Panc1 (cell line): ENCODE results near the gene MCF2L. TPM values are rescaled to one million over a fixed set of nuclear protein-coding genes. Genes with fewer than 3 reads are reported as not detected.

Experiments used
- ATAC-seq: fragments of 200-7000 bp; cut with Tn5 transposase; 2 replicates; pipeline ENCODE4 v1.9.1; 2020; ENCODE audit warnings: mild to moderate bottlenecking, moderate library complexity
- BruUV-seq: library from RNA; stranded (reverse); fragments of 400-500 nt; replicated peaks from 2 replicates; lab custom pipeline; 2021; lab: Mats Ljungman, UMichigan
- CTCF ChIA-PET: fragments of 300-600 bp; sonication (Branson Sonifier 250); formaldehyde crosslinking; loops from one replicate; lab custom pipeline; 2022; ENCODE audit warnings: antibody characterized with exemption; lab: Charles Lee
- POLR2A ChIA-PET: fragments of 300-600 bp; sonication (Branson Sonifier 250); formaldehyde crosslinking; loops from one replicate; lab custom pipeline; 2022; ENCODE audit warnings: antibody characterized with exemption; lab: Charles Lee
- DNase-seq: peaks from one replicate; pipeline ENCODE4 v3.0.0-alpha.2; 2010; ENCODE audit warnings: low read depth, low spot score
- H3K27ac ChIP-seq: 2 replicates; pipeline ENCODE4 v1.5.1; 2011; ENCODE audit warnings: mild to moderate bottlenecking, low read length, inconsistent platforms
- H3K27me3 ChIP-seq: fragments of 200-500 bp; sonication (Bioruptor generic); 2 replicates; pipeline ENCODE4 v1.6.0; 2014; ENCODE audit warnings: low read length, inconsistent platforms; ENCODE audit not compliant: control insufficient read depth, insufficient read depth
- H3K36me3 ChIP-seq: fragments of 200-500 bp; sonication (Bioruptor generic); 2 replicates; pipeline ENCODE4 v1.5.1; 2014; ENCODE audit warnings: inconsistent platforms, mild to moderate bottlenecking, low read length, moderate library complexity; ENCODE audit not compliant: control insufficient read depth, insufficient read depth
- H3K4me1 ChIP-seq: 2 replicates; pipeline ENCODE4 v1.5.1; 2011; ENCODE audit warnings: inconsistent platforms, mild to moderate bottlenecking, low read length, moderate library complexity; ENCODE audit not compliant: control insufficient read depth, insufficient read depth
- H3K4me3 ChIP-seq, 2 experiments: 2 replicates each; pipeline ENCODE4 v1.5.1; 2011 to 2012; ENCODE audit warnings: low read depth in 2 of 2, low read length in 2 of 2, mild to moderate bottlenecking in 2 of 2, inconsistent platforms in 1 of 2, moderate library complexity in 1 of 2
- H3K9me3 ChIP-seq: fragments of 200-500 bp; sonication (Bioruptor generic); 2 replicates; pipeline ENCODE4 v1.5.1; 2014; ENCODE audit warnings: low read depth, mild to moderate bottlenecking, inconsistent platforms, low read length, moderate library complexity; ENCODE audit not compliant: control insufficient read depth, insufficient read depth
- POLR2AphosphoS5 ChIP-seq: IDR thresholded peaks from 2 replicates; pipeline ENCODE4 v1.6.1; 2012; ENCODE audit warnings: mild to moderate bottlenecking, low read depth, low read length, moderate library complexity
- SIN3A ChIP-seq: IDR thresholded peaks from 2 replicates; pipeline ENCODE4 v1.6.1; 2012; ENCODE audit warnings: low read depth, mild to moderate bottlenecking, low read length, moderate library complexity, borderline replicate concordance; ENCODE audit not compliant: insufficient read depth
- in situ Hi-C: cut with HindIII; loops from 2 replicates; pipeline ENCODE4 v1.10.0; 2016; ENCODE audit warnings: low sequenced_read_pairs, low pct_unique_long_range_greater_than_20kb
- intact Hi-C: fragments of 100-400 bp; cut with micrococcal nuclease; formaldehyde crosslinking; loops from one replicate; pipeline ENCODE4 v1.10.0; 2022; ENCODE audit not compliant: unreplicated experiment
- total RNA-seq: library from RNA; stranded (reverse); gene quantifications from one replicate; pipeline ENCODE4 v1.2.1, GENCODE V29; 2021; ENCODE audit not compliant: unreplicated experiment
- TF ChIP-seq, protein P1 (sequence below): fragments of 450-650 bp; IDR thresholded peaks from 2 replicates; pipeline ENCODE4 v1.5.1; 2017; ENCODE audit warnings: mild to moderate bottlenecking
- TF ChIP-seq, protein P2 (sequence below), 2 experiments: IDR thresholded peaks; 2 replicates each; pipeline ENCODE4 v1.6.1; 2011 to 2012; ENCODE audit warnings: low read depth in 2 of 2, control low read depth in 1 of 2, low read length in 1 of 2, mild to moderate bottlenecking in 1 of 2, moderate library complexity in 1 of 2; ENCODE audit not compliant: insufficient read depth in 1 of 2

The MCF2L gene
- total RNA-seq, 1 experiment from 2014 or later = 0.57 TPM

DNA sequence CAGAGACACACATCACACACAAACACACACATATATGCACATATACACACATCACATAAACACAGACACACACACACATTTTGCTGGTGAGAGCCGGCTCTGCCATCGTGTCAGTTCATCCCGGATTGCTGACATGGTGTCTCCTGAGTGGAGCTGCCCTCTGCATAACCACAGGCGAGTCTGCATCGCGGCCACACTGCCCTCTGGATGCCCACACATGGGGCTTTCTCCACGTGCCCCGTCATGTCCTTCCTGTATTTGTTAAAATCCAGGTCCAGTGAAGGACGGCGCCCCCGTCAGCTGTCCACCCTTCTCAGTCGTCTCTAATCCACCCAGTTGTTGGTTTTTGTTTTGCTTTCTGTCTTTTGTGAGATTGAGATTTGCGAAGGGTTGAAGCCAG, 84.0 kb downstream of the MCF2L start:
- no TSS peak for BruUV-seq

DNA sequence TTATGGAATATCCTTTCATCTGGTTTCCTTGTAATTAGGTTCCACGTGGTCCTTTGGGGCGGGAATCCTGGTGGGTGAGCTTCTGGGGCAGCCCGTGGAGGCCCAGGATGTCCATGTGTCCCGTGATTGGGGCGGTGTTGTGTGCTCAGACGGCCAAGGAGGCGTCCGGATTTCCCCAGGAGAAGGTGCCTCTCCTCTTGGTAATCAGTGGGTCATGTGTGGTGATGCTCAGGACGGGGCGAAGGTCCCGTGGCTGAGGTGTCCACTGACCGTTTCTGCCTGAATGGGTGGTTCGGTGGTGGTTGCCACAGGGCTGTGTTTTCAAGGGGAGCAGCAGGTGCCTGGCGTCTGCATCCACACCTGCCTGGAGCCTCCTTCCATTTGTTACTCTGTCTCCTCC, 84.4 kb downstream of the MCF2L start:
- no TSS peak for BruUV-seq
- intact Hi-C loops = loop anchor here (5.0 kb wide), 1 partner anchor 374 kb away; no protein-coding TSS in a partner anchor
- Histone ChIP-seq H3K4me3 (no peak overlapping the region), H3K36me3 (no peaks in the 10 kb centered on the region), H3K27ac (no peak overlapping the region), H3K9me3 (no peaks in the 10 kb centered on the region), H3K27me3 (no peaks in the 10 kb centered on the region), H3K4me1 (no peaks in the 10 kb centered on the region)
- in situ Hi-C loops = no loop called here
- POLR2A ChIA-PET = no interaction called here
- ATAC-seq (no peak), DNase-seq (no peak)
- CTCF ChIA-PET = no interaction called here
- TF ChIP-seq, protein P1, sequence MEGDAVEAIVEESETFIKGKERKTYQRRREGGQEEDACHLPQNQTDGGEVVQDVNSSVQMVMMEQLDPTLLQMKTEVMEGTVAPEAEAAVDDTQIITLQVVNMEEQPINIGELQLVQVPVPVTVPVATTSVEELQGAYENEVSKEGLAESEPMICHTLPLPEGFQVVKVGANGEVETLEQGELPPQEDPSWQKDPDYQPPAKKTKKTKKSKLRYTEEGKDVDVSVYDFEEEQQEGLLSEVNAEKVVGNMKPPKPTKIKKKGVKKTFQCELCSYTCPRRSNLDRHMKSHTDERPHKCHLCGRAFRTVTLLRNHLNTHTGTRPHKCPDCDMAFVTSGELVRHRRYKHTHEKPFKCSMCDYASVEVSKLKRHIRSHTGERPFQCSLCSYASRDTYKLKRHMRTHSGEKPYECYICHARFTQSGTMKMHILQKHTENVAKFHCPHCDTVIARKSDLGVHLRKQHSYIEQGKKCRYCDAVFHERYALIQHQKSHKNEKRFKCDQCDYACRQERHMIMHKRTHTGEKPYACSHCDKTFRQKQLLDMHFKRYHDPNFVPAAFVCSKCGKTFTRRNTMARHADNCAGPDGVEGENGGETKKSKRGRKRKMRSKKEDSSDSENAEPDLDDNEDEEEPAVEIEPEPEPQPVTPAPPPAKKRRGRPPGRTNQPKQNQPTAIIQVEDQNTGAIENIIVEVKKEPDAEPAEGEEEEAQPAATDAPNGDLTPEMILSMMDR = no peak
- TF ChIP-seq, protein P2, sequence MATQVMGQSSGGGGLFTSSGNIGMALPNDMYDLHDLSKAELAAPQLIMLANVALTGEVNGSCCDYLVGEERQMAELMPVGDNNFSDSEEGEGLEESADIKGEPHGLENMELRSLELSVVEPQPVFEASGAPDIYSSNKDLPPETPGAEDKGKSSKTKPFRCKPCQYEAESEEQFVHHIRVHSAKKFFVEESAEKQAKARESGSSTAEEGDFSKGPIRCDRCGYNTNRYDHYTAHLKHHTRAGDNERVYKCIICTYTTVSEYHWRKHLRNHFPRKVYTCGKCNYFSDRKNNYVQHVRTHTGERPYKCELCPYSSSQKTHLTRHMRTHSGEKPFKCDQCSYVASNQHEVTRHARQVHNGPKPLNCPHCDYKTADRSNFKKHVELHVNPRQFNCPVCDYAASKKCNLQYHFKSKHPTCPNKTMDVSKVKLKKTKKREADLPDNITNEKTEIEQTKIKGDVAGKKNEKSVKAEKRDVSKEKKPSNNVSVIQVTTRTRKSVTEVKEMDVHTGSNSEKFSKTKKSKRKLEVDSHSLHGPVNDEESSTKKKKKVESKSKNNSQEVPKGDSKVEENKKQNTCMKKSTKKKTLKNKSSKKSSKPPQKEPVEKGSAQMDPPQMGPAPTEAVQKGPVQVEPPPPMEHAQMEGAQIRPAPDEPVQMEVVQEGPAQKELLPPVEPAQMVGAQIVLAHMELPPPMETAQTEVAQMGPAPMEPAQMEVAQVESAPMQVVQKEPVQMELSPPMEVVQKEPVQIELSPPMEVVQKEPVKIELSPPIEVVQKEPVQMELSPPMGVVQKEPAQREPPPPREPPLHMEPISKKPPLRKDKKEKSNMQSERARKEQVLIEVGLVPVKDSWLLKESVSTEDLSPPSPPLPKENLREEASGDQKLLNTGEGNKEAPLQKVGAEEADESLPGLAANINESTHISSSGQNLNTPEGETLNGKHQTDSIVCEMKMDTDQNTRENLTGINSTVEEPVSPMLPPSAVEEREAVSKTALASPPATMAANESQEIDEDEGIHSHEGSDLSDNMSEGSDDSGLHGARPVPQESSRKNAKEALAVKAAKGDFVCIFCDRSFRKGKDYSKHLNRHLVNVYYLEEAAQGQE (IDR thresholded peaks at IDR 0.05; ENCODE audit: insufficient read depth in 1 of 2, low read depth in 2 of 2, low read length in 1 of 2) = no peak
- no peak for TF ChIP-seq SIN3A
- TF ChIP-seq POLR2AphosphoS5 = no peak

More for the DNA sequence above, 84.0 kb downstream of the MCF2L start:
- H3K36me3 ChIP-seq = no peaks in the 10 kb centered on the region
- H3K4me3 ChIP-seq = no peak overlapping the region
- intact Hi-C loops (loop anchor here (5.0 kb wide), 1 partner anchor 374 kb away; no protein-coding TSS in a partner anchor), in situ Hi-C loops (no loop called here)
- H3K9me3 ChIP-seq = no peaks in the 10 kb centered on the region
- no peak for ATAC-seq
- TF ChIP-seq, protein P2 (IDR thresholded peaks at IDR 0.05; ENCODE audit: insufficient read depth in 1 of 2, low read depth in 2 of 2, low read length in 1 of 2) = no peak
- DNase-seq = no peak
- H3K4me1 ChIP-seq = no peaks in the 10 kb centered on the region
- no peak overlapping the region for H3K27ac ChIP-seq
- ChIA-PET CTCF (no interaction called here), POLR2A (no interaction called here)
- H3K27me3 ChIP-seq = no peaks in the 10 kb centered on the region
